ENCODE measurements around the gene ATF6.

ATF6 gene

DNA sequence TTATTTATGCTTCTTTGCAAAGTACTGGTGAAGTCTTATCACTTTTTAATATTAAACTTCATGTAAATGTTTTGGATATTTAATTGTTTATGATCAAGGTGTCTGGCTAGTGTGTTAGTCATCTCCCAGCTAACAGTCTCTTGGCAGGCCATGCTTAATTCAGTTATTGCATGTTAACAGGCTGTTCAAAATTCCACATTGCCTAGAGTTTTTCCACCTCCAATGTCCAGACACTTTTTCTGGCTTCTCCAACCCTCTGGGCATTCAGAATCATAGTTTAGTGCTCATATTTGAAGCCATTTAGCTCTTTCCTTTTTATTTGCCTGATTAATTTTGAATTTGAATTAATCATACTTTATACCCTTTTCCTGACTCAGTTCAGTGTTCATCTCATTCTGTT, 188.3 kb downstream of the ATF6 start:
- Histone ChIP-seq H2AK5ac (ENCODE audit: low read depth, low read length) (no peak overlapping the region), H2BK5ac (ENCODE audit: low read length) (no peak overlapping the region), H3K27me3 (ENCODE audit: control insufficient read depth in 3 of 3, insufficient read depth in 3 of 3, low read depth in 1 of 3, low read length in 3 of 3) (no peaks in the 10 kb centered on the region), H2BK12ac (ENCODE audit: low read length) (no peak overlapping the region), H2BK15ac (ENCODE audit: low read length) (no peak overlapping the region), H3K79me1 (ENCODE audit: low read depth, low read length) (no peaks in the 10 kb centered on the region), H2AFZ (ENCODE audit: low read length) (no peak overlapping the region), H3K23ac (ENCODE audit: low read depth, low read length, poor library complexity) (no peak overlapping the region), H2BK120ac (ENCODE audit: low read depth, low read length) (no peak overlapping the region), H4K8ac (ENCODE audit: low read depth, low read length) (no peak overlapping the region), H3K4me3 (ENCODE audit: low read length in 2 of 2) (no peak overlapping the region), H3K18ac (ENCODE audit: low read length) (no peak overlapping the region), H3K14ac (ENCODE audit: low read length) (no peak overlapping the region), H3K4me1 (ENCODE audit: control insufficient read depth in 2 of 2, insufficient read depth in 1 of 2, low read depth in 1 of 2, low read length in 2 of 2) (peaks cover 2% of the 10 kb centered on the region in 2 donors), H3K36me3 (replicated peaks in 1 of 2; ENCODE audit: control insufficient read depth in 2 of 2, insufficient read depth in 2 of 2, low read length in 2 of 2) (peaks cover 0 to 9% of the 10 kb centered on the region in 2 donors), H3K9ac (ENCODE audit: low read depth, low read length, poor library complexity) (no peak overlapping the region), H3K27ac (replicated peaks; ENCODE audit: low read length) (no peak overlapping the region), H4K91ac (ENCODE audit: low read depth, low read length, poor library complexity) (no peak overlapping the region), H3K9me3 (replicated peaks in 1 of 2; ENCODE audit: control insufficient read depth in 2 of 2, insufficient read depth in 1 of 2, low read depth in 1 of 2, low read length in 2 of 2) (no peaks in the 10 kb centered on the region), H3K4ac (ENCODE audit: low read length) (no peak overlapping the region), H3K4me2 (ENCODE audit: insufficient read depth, low read length, poor library complexity, severe bottlenecking) (no peak overlapping the region)
- DNase-seq (ENCODE audit: low spot score): no peak

DNA sequence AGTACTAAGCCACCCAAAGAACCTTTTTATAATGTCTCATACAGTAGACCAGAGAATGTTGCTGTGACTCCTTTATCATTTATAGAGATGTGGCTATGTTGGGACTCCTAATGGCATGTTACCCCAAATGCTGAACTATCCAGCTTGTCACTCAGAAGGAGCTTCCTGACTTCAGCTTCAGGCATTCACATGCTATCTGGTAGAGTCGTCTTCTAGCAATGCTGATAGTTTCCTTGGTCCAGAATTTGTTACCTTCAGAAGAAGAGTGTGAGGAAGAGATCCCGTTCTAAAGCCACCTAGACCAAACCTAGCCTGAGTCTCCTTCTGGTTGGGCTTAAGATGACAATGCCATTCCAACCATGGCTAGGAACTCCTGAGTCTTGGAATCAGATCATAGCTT, 189.5 kb downstream of the ATF6 start:
- H3K14ac ChIP-seq (ENCODE audit: low read length): no peak overlapping the region
- H2BK12ac ChIP-seq (ENCODE audit: low read length): no peak overlapping the region
- peaks cover 0 to 11% of the 10 kb centered on the region in 2 donors for H3K36me3 ChIP-seq (replicated peaks in 1 of 2; ENCODE audit: control insufficient read depth in 2 of 2, insufficient read depth in 2 of 2, low read length in 2 of 2)

DNA sequence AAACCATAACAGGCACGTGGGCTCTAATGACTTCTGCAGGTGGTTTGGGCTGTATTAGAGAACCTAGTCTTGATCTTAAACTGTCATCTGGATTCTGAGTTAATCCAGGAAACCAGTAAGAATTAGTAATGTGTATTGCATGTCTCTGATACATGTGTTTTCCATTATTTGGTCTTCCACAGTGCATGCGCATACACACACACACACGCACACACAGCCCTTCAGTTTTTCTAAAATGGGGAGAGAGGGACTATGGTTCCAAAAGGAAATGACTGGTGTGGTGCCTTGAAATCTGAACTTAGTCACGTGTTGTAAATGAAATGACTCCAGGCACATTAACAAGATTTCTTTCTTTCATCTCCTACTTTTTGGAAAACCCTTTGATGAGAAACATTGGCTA, 190.0 kb downstream of the ATF6 start:
- WGBS, 2 donors (ENCODE audit: extremely low coverage in 2 of 2, insufficient read length in 2 of 2, insufficient replicate concordance in 1 of 2): no CpG with 5 or more reads among the region's 4 CpGs
- no peak overlapping the region for H2BK120ac ChIP-seq (ENCODE audit: low read depth, low read length)

More for the DNA sequence above, 189.5 kb downstream of the ATF6 start:
- H3K4me1 ChIP-seq (ENCODE audit: control insufficient read depth in 2 of 2, insufficient read depth in 1 of 2, low read depth in 1 of 2, low read length in 2 of 2): peaks cover 2% of the 10 kb centered on the region in 2 donors
- H2BK5ac ChIP-seq (ENCODE audit: low read length): no peak overlapping the region
- no peaks in the 10 kb centered on the region for H3K79me1 ChIP-seq (ENCODE audit: low read depth, low read length)
- no peak overlapping the region for H3K9ac ChIP-seq (ENCODE audit: low read depth, low read length, poor library complexity)
- no peak overlapping the region for H3K4me3 ChIP-seq (ENCODE audit: low read length in 2 of 2)
- no peak overlapping the region for H2BK120ac ChIP-seq (ENCODE audit: low read depth, low read length)
- H3K18ac ChIP-seq (ENCODE audit: low read length): no peak overlapping the region
- H3K23ac ChIP-seq (ENCODE audit: low read depth, low read length, poor library complexity): no peak overlapping the region
- H3K4ac ChIP-seq (ENCODE audit: low read length): no peak overlapping the region
- H2AFZ ChIP-seq (ENCODE audit: low read length): no peak overlapping the region
- H3K4me2 ChIP-seq (ENCODE audit: insufficient read depth, low read length, poor library complexity, severe bottlenecking): no peak overlapping the region
- H2AK5ac ChIP-seq (ENCODE audit: low read depth, low read length): no peak overlapping the region
- no peak overlapping the region for H2BK15ac ChIP-seq (ENCODE audit: low read length)
- H3K27ac ChIP-seq (replicated peaks; ENCODE audit: low read length): no peak overlapping the region
- DNase-seq (ENCODE audit: low spot score): no peak
- no peak overlapping the region for H4K8ac ChIP-seq (ENCODE audit: low read depth, low read length)
- H3K9me3 ChIP-seq (replicated peaks in 1 of 2; ENCODE audit: control insufficient read depth in 2 of 2, insufficient read depth in 1 of 2, low read depth in 1 of 2, low read length in 2 of 2): no peaks in the 10 kb centered on the region
- no CpG with 5 or more reads among the region's 2 CpGs for WGBS, 2 donors (ENCODE audit: extremely low coverage in 2 of 2, insufficient read length in 2 of 2, insufficient replicate concordance in 1 of 2)
- no peak overlapping the region for H4K91ac ChIP-seq (ENCODE audit: low read depth, low read length, poor library complexity)
- no peaks in the 10 kb centered on the region for H3K27me3 ChIP-seq (ENCODE audit: control insufficient read depth in 3 of 3, insufficient read depth in 3 of 3, low read depth in 1 of 3, low read length in 3 of 3)

DNA sequence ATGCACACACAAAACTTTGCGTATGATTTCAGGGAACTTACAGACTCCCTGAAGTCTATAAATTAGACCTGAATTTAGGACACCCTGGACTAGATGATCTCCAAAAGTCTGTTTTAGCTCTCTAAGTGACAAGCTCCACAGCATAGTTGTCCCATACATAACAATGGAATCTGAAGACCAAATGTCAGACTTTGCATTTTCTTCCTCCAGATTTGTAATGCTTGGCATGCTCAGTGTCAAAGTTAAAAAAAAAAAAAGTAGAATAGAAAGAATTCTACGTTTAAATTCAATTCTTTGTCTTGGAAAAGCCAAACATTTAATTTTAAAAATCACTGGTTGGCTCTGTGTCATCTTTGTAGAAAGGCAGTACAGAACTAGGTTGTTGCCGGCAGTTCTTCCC, 190.8 kb downstream of the ATF6 start:
- Histone ChIP-seq H4K91ac (ENCODE audit: low read depth, low read length, poor library complexity) (no peak overlapping the region), H2AK5ac (ENCODE audit: low read depth, low read length) (no peak overlapping the region), H3K36me3 (replicated peaks in 1 of 2; ENCODE audit: control insufficient read depth in 2 of 2, insufficient read depth in 2 of 2, low read length in 2 of 2) (peaks cover 0 to 15% of the 10 kb centered on the region in 2 donors), H2AFZ (ENCODE audit: low read length) (no peak overlapping the region), H2BK15ac (ENCODE audit: low read length) (no peak overlapping the region), H3K18ac (ENCODE audit: low read length) (no peak overlapping the region), H3K4me3 (ENCODE audit: low read length in 2 of 2) (no peak overlapping the region), H3K9ac (ENCODE audit: low read depth, low read length, poor library complexity) (no peak overlapping the region), H3K14ac (ENCODE audit: low read length) (no peak overlapping the region), H3K79me1 (ENCODE audit: low read depth, low read length) (no peaks in the 10 kb centered on the region), H2BK5ac (ENCODE audit: low read length) (no peak overlapping the region), H4K8ac (ENCODE audit: low read depth, low read length) (no peak overlapping the region), H3K23ac (ENCODE audit: low read depth, low read length, poor library complexity) (no peak overlapping the region), H3K27me3 (ENCODE audit: control insufficient read depth in 3 of 3, insufficient read depth in 3 of 3, low read depth in 1 of 3, low read length in 3 of 3) (no peaks in the 10 kb centered on the region), H3K27ac (replicated peaks; ENCODE audit: low read length) (no peak overlapping the region), H3K4ac (ENCODE audit: low read length) (no peak overlapping the region), H3K4me1 (ENCODE audit: control insufficient read depth in 2 of 2, insufficient read depth in 1 of 2, low read depth in 1 of 2, low read length in 2 of 2) (peaks cover 2 to 8% of the 10 kb centered on the region in 2 donors), H3K4me2 (ENCODE audit: insufficient read depth, low read length, poor library complexity, severe bottlenecking) (no peak overlapping the region), H2BK12ac (ENCODE audit: low read length) (no peak overlapping the region), H3K9me3 (replicated peaks in 1 of 2; ENCODE audit: control insufficient read depth in 2 of 2, insufficient read depth in 1 of 2, low read depth in 1 of 2, low read length in 2 of 2) (no peaks in the 10 kb centered on the region), H2BK120ac (ENCODE audit: low read depth, low read length) (no peak overlapping the region)
- DNase-seq (ENCODE audit: low spot score): no peak
- WGBS, 2 donors (ENCODE audit: extremely low coverage in 2 of 2, insufficient read length in 2 of 2, insufficient replicate concordance in 1 of 2): no CpG with 5 or more reads among the region's 3 CpGs

More for the DNA sequence above, 190.0 kb downstream of the ATF6 start:
- no peak overlapping the region for H2BK5ac ChIP-seq (ENCODE audit: low read length)
- H3K27ac ChIP-seq (replicated peaks; ENCODE audit: low read length): no peak overlapping the region
- H4K91ac ChIP-seq (ENCODE audit: low read depth, low read length, poor library complexity): no peak overlapping the region
- H3K4me1 ChIP-seq (ENCODE audit: control insufficient read depth in 2 of 2, insufficient read depth in 1 of 2, low read depth in 1 of 2, low read length in 2 of 2): peaks cover 2 to 7% of the 10 kb centered on the region in 2 donors
- H4K8ac ChIP-seq (ENCODE audit: low read depth, low read length): no peak overlapping the region
- no peak overlapping the region for H3K18ac ChIP-seq (ENCODE audit: low read length)
- H3K14ac ChIP-seq (ENCODE audit: low read length): no peak overlapping the region
- no peak overlapping the region for H3K9ac ChIP-seq (ENCODE audit: low read depth, low read length, poor library complexity)
- H2BK12ac ChIP-seq (ENCODE audit: low read length): no peak overlapping the region
- H2BK15ac ChIP-seq (ENCODE audit: low read length): no peak overlapping the region
- no peak overlapping the region for H3K4me3 ChIP-seq (ENCODE audit: low read length in 2 of 2)
- no peak overlapping the region for H2AK5ac ChIP-seq (ENCODE audit: low read depth, low read length)
- no peak overlapping the region for H3K4ac ChIP-seq (ENCODE audit: low read length)
- H3K9me3 ChIP-seq (replicated peaks in 1 of 2; ENCODE audit: control insufficient read depth in 2 of 2, insufficient read depth in 1 of 2, low read depth in 1 of 2, low read length in 2 of 2): no peaks in the 10 kb centered on the region
- H3K36me3 ChIP-seq (replicated peaks in 1 of 2; ENCODE audit: control insufficient read depth in 2 of 2, insufficient read depth in 2 of 2, low read length in 2 of 2): peaks cover 0 to 15% of the 10 kb centered on the region in 2 donors
- no peak overlapping the region for H3K4me2 ChIP-seq (ENCODE audit: insufficient read depth, low read length, poor library complexity, severe bottlenecking)
- H3K79me1 ChIP-seq (ENCODE audit: low read depth, low read length): no peaks in the 10 kb centered on the region
- H3K23ac ChIP-seq (ENCODE audit: low read depth, low read length, poor library complexity): no peak overlapping the region
- H2AFZ ChIP-seq (ENCODE audit: low read length): no peak overlapping the region
- DNase-seq (ENCODE audit: low spot score): no peak
- H3K27me3 ChIP-seq (ENCODE audit: control insufficient read depth in 3 of 3, insufficient read depth in 3 of 3, low read depth in 1 of 3, low read length in 3 of 3): no peaks in the 10 kb centered on the region

All from neuronal stem cell (in vitro differentiated cells).